Neural cell (in vitro differentiated cells): ENCODE results near the gene NRP2. TPM values are rescaled to one million over a fixed set of nuclear protein-coding genes. Genes with fewer than 3 reads are reported as not detected.

Source experiments
- H2AFZ ChIP-seq: fragments of 200-600, 300-800 bp; sonication (generic), shearing (Covaris generic); 2 replicates; pipeline ENCODE4 v1.6.0; 2014; ENCODE audit warnings: low read depth, mild to moderate bottlenecking, antibody characterized with exemption, low read length, moderate library complexity
- H3F3A ChIP-seq: fragments of 200-600 bp; shearing (Covaris generic); 2 replicates; pipeline ENCODE4 v1.6.1; 2016; ENCODE audit warnings: mild to moderate bottlenecking, moderate library complexity, mixed read lengths, antibody characterized with exemption, low read length; ENCODE audit not compliant: insufficient read depth, poor library complexity, severe bottlenecking
- H3K27ac ChIP-seq: fragments of 200-600, 300-800 bp; sonication (generic), shearing (Covaris generic); 2 replicates; pipeline ENCODE4 v1.5.1; 2014; ENCODE audit warnings: mild to moderate bottlenecking, low read length, moderate library complexity
- H3K27me3 ChIP-seq: fragments of 300-800, 200-600 bp; sonication (generic), shearing (Covaris generic); 2 replicates; pipeline ENCODE4 v1.6.0; 2014; ENCODE audit warnings: mild to moderate bottlenecking, low read depth, low read length, moderate library complexity; ENCODE audit not compliant: insufficient read depth
- H3K36me3 ChIP-seq: fragments of 300-800, 200-600 bp; sonication (generic), shearing (Covaris generic); 2 replicates; pipeline ENCODE4 v1.5.1; 2014; ENCODE audit warnings: mild to moderate bottlenecking, antibody characterized with exemption, low read length, moderate library complexity; ENCODE audit not compliant: insufficient read depth
- H3K4me2 ChIP-seq: fragments of 300-800, 200-600 bp; sonication (generic), shearing (Covaris generic); 2 replicates; pipeline ENCODE4 v1.6.0; 2014; ENCODE audit warnings: mild to moderate bottlenecking, low read length
- H3K4me3 ChIP-seq: fragments of 300-800, 200-600 bp; sonication (generic), shearing (Covaris generic); 2 replicates; pipeline ENCODE4 v1.5.1; 2014; ENCODE audit warnings: mild to moderate bottlenecking, low read length, moderate library complexity
- H3K79me2 ChIP-seq: fragments of 200-600 bp; shearing (Covaris generic); replicated peaks from 2 replicates; pipeline ENCODE4 v1.6.0; 2014; ENCODE audit warnings: mild to moderate bottlenecking, low read length, moderate library complexity; ENCODE audit not compliant: insufficient read depth
- H3K9ac ChIP-seq: fragments of 300-800, 200-600 bp; sonication (generic), shearing (Covaris generic); 2 replicates; pipeline ENCODE4 v1.6.1; 2016; ENCODE audit warnings: mild to moderate bottlenecking, low read length, mixed read lengths
- H3K9me2 ChIP-seq: fragments of 200-600 bp; shearing (Covaris generic); 2 replicates; pipeline ENCODE4 v1.6.1; 2016; ENCODE audit warnings: mild to moderate bottlenecking, low read length, mixed read lengths; ENCODE audit not compliant: insufficient read depth
- H3K9me3 ChIP-seq: fragments of 200-600, 300-800 bp; sonication (generic), shearing (Covaris generic); 2 replicates; pipeline ENCODE4 v1.6.1; 2016; ENCODE audit warnings: mild to moderate bottlenecking, mixed run types, low read length, moderate library complexity, mixed read lengths
- H4K20me1 ChIP-seq: fragments of 200-600 bp; shearing (Covaris generic); 2 replicates; pipeline ENCODE4 v1.6.1; 2016; ENCODE audit warnings: mild to moderate bottlenecking, mixed run types; ENCODE audit not compliant: insufficient read depth
- EP300 ChIP-seq: fragments of 450-650 bp; conservative IDR thresholded peaks from 2 replicates; pipeline ENCODE4 v1.6.1; 2014; ENCODE audit warnings: antibody characterized with exemption, mild to moderate bottlenecking, moderate library complexity; ENCODE audit not compliant: poor library complexity, severe bottlenecking
- EZH2 ChIP-seq: fragments of 200-600, 300-800 bp; shearing (Covaris generic), sonication (generic); IDR thresholded peaks from 2 replicates; pipeline ENCODE4 v1.6.1; 2014; ENCODE audit warnings: antibody characterized with exemption, low read length, borderline replicate concordance, mild to moderate bottlenecking; ENCODE audit not compliant: insufficient read depth, poor library complexity, severe bottlenecking
- MXI1 ChIP-seq: fragments of 450-650 bp; conservative IDR thresholded peaks from 2 replicates; pipeline ENCODE4 v1.6.1; 2014; ENCODE audit warnings: antibody characterized with exemption, mild to moderate bottlenecking; ENCODE audit not compliant: poor library complexity, severe bottlenecking
- POLR2AphosphoS5 ChIP-seq: IDR thresholded peaks from 2 replicates; pipeline ENCODE4 v1.6.1; 2012
- RAD21 ChIP-seq: fragments of 450-650 bp; conservative IDR thresholded peaks from 2 replicates; pipeline ENCODE4 v1.6.1; 2014; ENCODE audit warnings: antibody characterized with exemption, mild to moderate bottlenecking, moderate library complexity
- SMC3 ChIP-seq: fragments of 450-650 bp; conservative IDR thresholded peaks from 2 replicates; pipeline ENCODE4 v1.6.1; 2014; ENCODE audit warnings: antibody characterized with exemption, mild to moderate bottlenecking, moderate library complexity; ENCODE audit not compliant: poor library complexity
- TAF1 ChIP-seq: IDR thresholded peaks from 2 replicates; pipeline ENCODE4 v1.6.1; 2012; ENCODE audit warnings: low read depth
- polyA plus RNA-seq: library from polyadenylated mRNA; depleted of rRNA; stranded (reverse); fragments of >200 nt; gene quantifications from 2 replicates; pipeline ENCODE4 v1.2.3, GENCODE V29; 2014
- TF ChIP-seq, protein P1 (sequence below): IDR thresholded peaks from 2 replicates; pipeline ENCODE4 v1.6.1; 2012; ENCODE audit warnings: borderline replicate concordance
- TF ChIP-seq, protein P2 (sequence below): fragments of 450-650 bp; IDR thresholded peaks from 2 replicates; pipeline ENCODE4 v1.5.1; 2014; ENCODE audit warnings: antibody characterized with exemption, mild to moderate bottlenecking, moderate library complexity; ENCODE audit not compliant: poor library complexity, severe bottlenecking

NRP2 gene
- polyA plus RNA-seq, 1 donor from 2014 or later, result 30.2 TPM

DNA sequence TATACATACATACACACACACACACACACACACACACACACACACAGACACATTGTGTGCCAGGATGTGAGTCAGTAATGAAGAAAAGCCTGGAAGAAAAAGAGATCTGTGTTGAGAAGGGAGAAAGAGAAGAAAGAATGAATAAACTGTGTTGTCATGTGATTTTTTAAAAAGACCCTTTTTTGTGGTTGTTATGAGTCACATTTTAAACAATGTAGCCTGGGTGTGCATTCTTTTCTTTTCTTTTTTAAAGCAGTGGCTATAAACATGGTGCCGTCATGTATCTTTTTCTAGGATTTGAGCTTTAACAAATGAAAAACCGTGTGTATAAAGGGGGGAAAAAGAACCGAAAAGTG is 87.2 kb downstream of the NRP2 start:
- Histone ChIP-seq H3K4me2 (no peak overlapping the region), H3K4me3 (no peak overlapping the region), H3K9ac (no peak overlapping the region), H3K27ac (no peak overlapping the region), H3K36me3 (no peaks in the 10 kb centered on the region), H3K9me3 (no peaks in the 10 kb centered on the region), H4K20me1 (no peaks in the 10 kb centered on the region), H3K79me2 (no peaks in the 10 kb centered on the region), H3K9me2 (no peaks in the 10 kb centered on the region), H2AFZ (no peak overlapping the region), H3F3A (no peaks in the 10 kb centered on the region), H3K27me3 (no peaks in the 10 kb centered on the region)
- TF ChIP-seq SMC3 (no peak), MXI1 (no peak), RAD21 (no peak), TAF1 (no peak), EZH2 (no peak), POLR2AphosphoS5 (no peak)
- TF ChIP-seq, protein P1, sequence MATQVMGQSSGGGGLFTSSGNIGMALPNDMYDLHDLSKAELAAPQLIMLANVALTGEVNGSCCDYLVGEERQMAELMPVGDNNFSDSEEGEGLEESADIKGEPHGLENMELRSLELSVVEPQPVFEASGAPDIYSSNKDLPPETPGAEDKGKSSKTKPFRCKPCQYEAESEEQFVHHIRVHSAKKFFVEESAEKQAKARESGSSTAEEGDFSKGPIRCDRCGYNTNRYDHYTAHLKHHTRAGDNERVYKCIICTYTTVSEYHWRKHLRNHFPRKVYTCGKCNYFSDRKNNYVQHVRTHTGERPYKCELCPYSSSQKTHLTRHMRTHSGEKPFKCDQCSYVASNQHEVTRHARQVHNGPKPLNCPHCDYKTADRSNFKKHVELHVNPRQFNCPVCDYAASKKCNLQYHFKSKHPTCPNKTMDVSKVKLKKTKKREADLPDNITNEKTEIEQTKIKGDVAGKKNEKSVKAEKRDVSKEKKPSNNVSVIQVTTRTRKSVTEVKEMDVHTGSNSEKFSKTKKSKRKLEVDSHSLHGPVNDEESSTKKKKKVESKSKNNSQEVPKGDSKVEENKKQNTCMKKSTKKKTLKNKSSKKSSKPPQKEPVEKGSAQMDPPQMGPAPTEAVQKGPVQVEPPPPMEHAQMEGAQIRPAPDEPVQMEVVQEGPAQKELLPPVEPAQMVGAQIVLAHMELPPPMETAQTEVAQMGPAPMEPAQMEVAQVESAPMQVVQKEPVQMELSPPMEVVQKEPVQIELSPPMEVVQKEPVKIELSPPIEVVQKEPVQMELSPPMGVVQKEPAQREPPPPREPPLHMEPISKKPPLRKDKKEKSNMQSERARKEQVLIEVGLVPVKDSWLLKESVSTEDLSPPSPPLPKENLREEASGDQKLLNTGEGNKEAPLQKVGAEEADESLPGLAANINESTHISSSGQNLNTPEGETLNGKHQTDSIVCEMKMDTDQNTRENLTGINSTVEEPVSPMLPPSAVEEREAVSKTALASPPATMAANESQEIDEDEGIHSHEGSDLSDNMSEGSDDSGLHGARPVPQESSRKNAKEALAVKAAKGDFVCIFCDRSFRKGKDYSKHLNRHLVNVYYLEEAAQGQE, result no peak

DNA sequence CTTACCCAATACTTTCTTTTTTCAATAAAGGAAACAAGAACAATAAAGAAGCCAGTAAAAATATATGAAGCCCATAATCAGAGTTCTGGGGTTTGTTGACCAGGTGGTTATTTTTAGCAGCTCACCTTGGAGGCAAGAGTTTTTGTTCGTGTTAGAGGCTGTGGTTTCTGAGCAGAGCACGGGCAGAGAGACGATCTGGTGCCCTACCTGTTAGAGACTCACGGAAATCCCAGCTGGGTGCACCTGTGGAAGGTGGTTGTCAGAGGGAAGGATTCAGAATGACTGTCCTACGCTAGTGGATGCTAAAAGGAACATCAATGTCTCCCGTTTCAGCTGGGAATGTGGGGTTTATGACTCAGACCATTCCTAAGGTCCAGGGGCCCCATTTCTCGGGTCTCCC is 87.6 kb downstream of the NRP2 start:
- Histone ChIP-seq H3K9me3 (no peaks in the 10 kb centered on the region), H3K36me3 (no peaks in the 10 kb centered on the region), H3K27me3 (no peaks in the 10 kb centered on the region), H4K20me1 (no peaks in the 10 kb centered on the region), H3K9ac (no peak overlapping the region), H3K4me3 (no peak overlapping the region), H3K79me2 (no peaks in the 10 kb centered on the region), H3K9me2 (no peaks in the 10 kb centered on the region), H3K4me2 (no peak overlapping the region), H3F3A (no peaks in the 10 kb centered on the region), H3K27ac (no peak overlapping the region), H2AFZ (no peak overlapping the region)
- TF ChIP-seq, protein P1, result no peak
- TF ChIP-seq MXI1, result no peak
- TF ChIP-seq, protein P2, sequence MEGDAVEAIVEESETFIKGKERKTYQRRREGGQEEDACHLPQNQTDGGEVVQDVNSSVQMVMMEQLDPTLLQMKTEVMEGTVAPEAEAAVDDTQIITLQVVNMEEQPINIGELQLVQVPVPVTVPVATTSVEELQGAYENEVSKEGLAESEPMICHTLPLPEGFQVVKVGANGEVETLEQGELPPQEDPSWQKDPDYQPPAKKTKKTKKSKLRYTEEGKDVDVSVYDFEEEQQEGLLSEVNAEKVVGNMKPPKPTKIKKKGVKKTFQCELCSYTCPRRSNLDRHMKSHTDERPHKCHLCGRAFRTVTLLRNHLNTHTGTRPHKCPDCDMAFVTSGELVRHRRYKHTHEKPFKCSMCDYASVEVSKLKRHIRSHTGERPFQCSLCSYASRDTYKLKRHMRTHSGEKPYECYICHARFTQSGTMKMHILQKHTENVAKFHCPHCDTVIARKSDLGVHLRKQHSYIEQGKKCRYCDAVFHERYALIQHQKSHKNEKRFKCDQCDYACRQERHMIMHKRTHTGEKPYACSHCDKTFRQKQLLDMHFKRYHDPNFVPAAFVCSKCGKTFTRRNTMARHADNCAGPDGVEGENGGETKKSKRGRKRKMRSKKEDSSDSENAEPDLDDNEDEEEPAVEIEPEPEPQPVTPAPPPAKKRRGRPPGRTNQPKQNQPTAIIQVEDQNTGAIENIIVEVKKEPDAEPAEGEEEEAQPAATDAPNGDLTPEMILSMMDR, result no peak
- no peak for TF ChIP-seq TAF1
- TF ChIP-seq RAD21, result no peak
- no peak for TF ChIP-seq EP300
- no peak for TF ChIP-seq POLR2AphosphoS5
- TF ChIP-seq EZH2, result no peak
- TF ChIP-seq SMC3, result no peak
